A549 (cell line): ENCODE data around the gene CGN. TPM values are rescaled to one million over a fixed set of nuclear protein-coding genes. Genes with fewer than 3 reads are reported as not detected.

ENCODE experiments used
- ATAC-seq, 2 experiments: fragments of 200-7000 bp in 1 of 2; fragments of >200 bp in 1 of 2; cut with Nextera tagmentation in 1 of 2; cut with Tn5 transposase in 1 of 2; 3 replicates each; pipeline versions ENCODE4 v1.8.0 to v1.9.1; 2018 to 2020; ENCODE audit warnings: mild to moderate bottlenecking in 1 of 2, moderate library complexity in 1 of 2
- CTCF ChIA-PET: fragments of 300-600 bp; sonication (Branson Sonifier 250); formaldehyde crosslinking; extraction: SDS; loops from one replicate; lab custom pipeline; 2021; ENCODE audit warnings: antibody characterized with exemption, inconsistent platforms; lab: Yijun Ruan, JAX
- POLR2A ChIA-PET: fragments of 350-600 bp; formaldehyde crosslinking; extraction: SDS; loops from one replicate; lab custom pipeline; 2021; ENCODE audit warnings: antibody characterized with exemption, inconsistent platforms; lab: Yijun Ruan, JAX
- DNase-seq, 2 experiments: peaks; one replicate each; pipeline versions ENCODE4 v3.0.0 to v3.0.0-alpha.2; 2011 to 2016; ENCODE audit warnings: low read depth in 1 of 2, low spot score in 1 of 2
- FAIRE-seq: peaks from 2 replicates; lab custom pipeline; 2011; peaks lifted over from hg19 to GRCh38; lab: Jason Lieb, UNC
- H3K27ac ChIP-seq, 2 experiments: fragments of >200 bp; sonication (Bioruptor Twin); formaldehyde crosslinking; 3 replicates each; pipeline ENCODE4 v1.5.1; 2016 to 2017
- H3K4me1 ChIP-seq: fragments of >200 bp; sonication (Bioruptor Twin); formaldehyde crosslinking; 3 replicates; pipeline ENCODE4 v1.6.1; 2016
- H3K4me2 ChIP-seq: fragments of >200 bp; sonication (Bioruptor Twin); formaldehyde crosslinking; 3 replicates; pipeline ENCODE4 v1.6.1; 2016
- H3K4me3 ChIP-seq: fragments of >200 bp; sonication (Bioruptor Twin); formaldehyde crosslinking; 3 replicates; pipeline ENCODE4 v1.5.1; 2016
- H3K9me3 ChIP-seq: fragments of >200 bp; sonication (Bioruptor Twin); formaldehyde crosslinking; 3 replicates; pipeline ENCODE4 v1.6.1; 2016
- CEBPB ChIP-seq, 2 experiments: fragments of >200 bp in 1 of 2; sonication (Bioruptor Twin) in 1 of 2; formaldehyde crosslinking in 1 of 2; IDR thresholded peaks; 2 replicates each; pipeline ENCODE4 v1.6.1; 2012 to 2016
- CTCF ChIP-seq: fragments of >200 bp; sonication (Bioruptor Twin); formaldehyde crosslinking; IDR thresholded peaks from 3 replicates; pipeline ENCODE4 v1.5.1; 2016
- E2F6 ChIP-seq: IDR thresholded peaks from 2 replicates; pipeline ENCODE4 v1.6.1; 2012; ENCODE audit warnings: low read depth, borderline replicate concordance
- EHF ChIP-seq: fragments of 250-450 bp; sonication (Bioruptor Pico); IDR thresholded peaks from 2 replicates; pipeline ENCODE4 v1.5.0; 2020; ENCODE audit warnings: mild to moderate bottlenecking
- ESRRA ChIP-seq: fragments of 150-350 bp; IDR thresholded peaks from 2 replicates; pipeline ENCODE4 v1.6.1; 2014; ENCODE audit warnings: mild to moderate bottlenecking, low read length, borderline replicate concordance
- FOXS1 ChIP-seq: fragments of 250-450 bp; sonication (Bioruptor Pico); IDR thresholded peaks from 2 replicates; pipeline ENCODE4 v1.5.0; 2020; ENCODE audit warnings: mild to moderate bottlenecking, moderate library complexity
- GATA3 ChIP-seq: IDR thresholded peaks from 2 replicates; pipeline ENCODE4 v1.6.1; 2012; ENCODE audit warnings: borderline replicate concordance
- HES2 ChIP-seq: fragments of >200 bp; sonication (Bioruptor Twin); formaldehyde crosslinking; IDR thresholded peaks from 2 replicates; pipeline ENCODE4 v1.6.1; 2016
- HOXA7 ChIP-seq: fragments of 250-450 bp; sonication (Bioruptor Pico); IDR thresholded peaks from 2 replicates; pipeline ENCODE4 v1.5.0; 2020; ENCODE audit warnings: mild to moderate bottlenecking, moderate library complexity
- HOXB13 ChIP-seq: fragments of 250-450 bp; sonication (Bioruptor Pico); IDR thresholded peaks from 2 replicates; pipeline ENCODE4 v1.5.0; 2020; ENCODE audit warnings: low read depth, mild to moderate bottlenecking, moderate library complexity
- JUN ChIP-seq, 2 experiments: fragments of >200 bp; sonication (Bioruptor Twin); formaldehyde crosslinking; IDR thresholded peaks; 2 replicates in 1 of 2; 3 replicates in 1 of 2; pipeline ENCODE4 v1.6.1; 2016 to 2017
- MAFK ChIP-seq: fragments of 450-650 bp; IDR thresholded peaks from 2 replicates; pipeline ENCODE4 v1.6.1; 2014; ENCODE audit not compliant: partially characterized antibody
- MAX ChIP-seq: IDR thresholded peaks from 2 replicates; pipeline ENCODE4 v1.6.1; 2012
- MAZ ChIP-seq: fragments of 150-350 bp; IDR thresholded peaks from 2 replicates; pipeline ENCODE4 v1.6.1; 2014; ENCODE audit warnings: antibody characterized with exemption, low read depth, low read length, borderline replicate concordance
- RAD21 ChIP-seq, 2 experiments: fragments of >200 bp in 1 of 2; sonication (Bioruptor Twin) in 1 of 2; formaldehyde crosslinking in 1 of 2; IDR thresholded peaks in 1 of 2; conservative IDR thresholded peaks in 1 of 2; 2 replicates in 1 of 2; 3 replicates in 1 of 2; pipeline ENCODE4 v1.6.1; 2012 to 2018; ENCODE audit warnings: inconsistent platforms in 1 of 2
- RARB ChIP-seq: fragments of 250-450 bp; sonication (Bioruptor Pico); IDR thresholded peaks from 2 replicates; pipeline ENCODE4 v1.8.0; 2021; ENCODE audit warnings: mild to moderate bottlenecking, moderate library complexity
- RNF2 ChIP-seq: fragments of 200-600 bp; sonication (generic); IDR thresholded peaks from 2 replicates; pipeline ENCODE4 v1.6.1; 2016; ENCODE audit warnings: low read depth, mild to moderate bottlenecking, antibody characterized with exemption, moderate library complexity, borderline replicate concordance
- SREBF2 ChIP-seq: fragments of 450-650 bp; IDR thresholded peaks from 2 replicates; pipeline ENCODE4 v1.6.1; 2014; ENCODE audit warnings: mild to moderate bottlenecking, moderate library complexity
- TFCP2L1 ChIP-seq: fragments of 250-450 bp; sonication (Bioruptor Pico); IDR thresholded peaks from 2 replicates; pipeline ENCODE4 v1.5.0; 2021; ENCODE audit warnings: mild to moderate bottlenecking
- TP53 ChIP-seq: fragments of 250-450 bp; sonication (Bioruptor Pico); IDR thresholded peaks from 2 replicates; pipeline ENCODE4 v1.5.0; 2021; ENCODE audit warnings: mild to moderate bottlenecking, moderate library complexity
- ZFP36 ChIP-seq: fragments of 450-650 bp; IDR thresholded peaks from 2 replicates; pipeline ENCODE4 v1.6.1; 2014; ENCODE audit warnings: borderline replicate concordance; ENCODE audit not compliant: partially characterized antibody
- ZSCAN20 ChIP-seq: fragments of 250-450 bp; sonication (Bioruptor Pico); IDR thresholded peaks from 2 replicates; pipeline ENCODE4 v1.8.0; 2022; ENCODE audit warnings: mild to moderate bottlenecking, moderate library complexity
- WGBS: methylation state at CpG from one replicate; pipeline ENCODE4 v1.1.6; 2017; ENCODE audit errors: missing lambda C conversion rate; 5-methylcytosine and 5-hydroxymethylcytosine counted together
- polyA plus RNA-seq, 4 experiments: library from polyadenylated mRNA; depleted of rRNA in 3 of 4; stranded (reverse); fragments of >200 nt; fragmentation: RNase III in 1 of 4; extraction: RNeasy Plus Mini Kit Qiagen cat#74134 plus additional on column Dnase treatment in 1 of 4; gene quantifications; 2 replicates in 3 of 4; 3 replicates in 1 of 4; pipeline ENCODE4 v1.2.3, GENCODE V29; 2011 to 2017

CGN gene
- polyA plus RNA-seq, 2 of the 4 experiments (the other 2 are of a cell fraction): 1.8 to 2.3 TPM

- ChIA-PET CTCF (interaction anchor here (1.1 to 2.2 kb wide), 3 partner anchors 37 to 52 kb away, joined by 3 to 11 read pairs (median 6); no protein-coding TSS in a partner anchor), POLR2A (interaction anchor here (0.7 kb wide), 1 partner anchor 138 kb away, joined by 4 read pairs; no protein-coding TSS in a partner anchor)
- Histone ChIP-seq H3K4me1 (peaks cover 70% of the 10 kb centered on the region), H3K27ac (peak overlapping the region; percentile 79 to 85; a peak in 5 of 6 replicates), H3K9me3 (no peaks in the 10 kb centered on the region), H3K4me3 (peak overlapping the region; percentile 93; the same call in 2 of the 3 replicates), H3K4me2 (peak overlapping the region; percentile 96)
- 27% methylated on average over 3 of the region's 3 CpGs for WGBS
- TF ChIP-seq JUN (IDR thresholded peaks at IDR 0.05): no peak
- TF ChIP-seq ZSCAN20 (CRISPR knock-in tag): no peak
- no peak for TF ChIP-seq ESRRA
- TF ChIP-seq GATA3: peak; percentile 31; the same call in 1 of the 2 replicates
- ATAC-seq (no peak), DNase-seq (peak in 1 of 2 experiments; percentile 44), FAIRE-seq (no peak)
Measured at GRCh38 chr1:151542710-151543129, 31.5 kb downstream of the CGN start.

GRCh38 chr1:151545542-151545941 is 34.4 kb downstream of the CGN start:
- POLR2A ChIA-PET: no interaction called here
- peaks cover 75% of the 10 kb centered on the region for H3K4me1 ChIP-seq
- FAIRE-seq (no peak), DNase-seq (peak in 1 of 2 experiments; percentile 68), ATAC-seq (peak in 1 of 2 experiments; percentile 5; a peak in 1 of 6 replicates)
- WGBS: 13% methylated on average over 1 of the region's 1 CpG
- H3K9me3 ChIP-seq: no peaks in the 10 kb centered on the region
- peak overlapping the region; percentile 85 to 91 for H3K27ac ChIP-seq
- peak overlapping the region; percentile 78 for H3K4me2 ChIP-seq
- H3K4me3 ChIP-seq: no peak overlapping the region
- CTCF ChIA-PET: interaction anchor here (1.3 to 1.4 kb wide), 2 partner anchors 10 to 19 kb away, joined by 4 read pairs; no protein-coding TSS in a partner anchor
- TF ChIP-seq MAFK (peak; percentile 74), RARB (no peak)
- TF ChIP-seq, all 56 proteins: peak for 1

GRCh38 chr1:151546011-151546925 is 35.1 kb downstream of the CGN start:
- no peaks in the 10 kb centered on the region for H3K9me3 ChIP-seq
- no peak for FAIRE-seq
- H3K27ac ChIP-seq: peak overlapping the region; percentile 85 to 91
- TF ChIP-seq CEBPB (IDR thresholded peaks at IDR 0.05): peak; percentile 48 to 54; a peak in 2 of 4 replicates
- TF ChIP-seq RAD21 (conservative IDR thresholded peaks at IDR 0.05 in 1 of 2, IDR thresholded peaks at IDR 0.05 in 1 of 2): no peak
- no peak for TF ChIP-seq MAX
- TF ChIP-seq HOXB13 (CRISPR knock-in tag): no peak
- no peak for TF ChIP-seq TP53 (CRISPR knock-in tag)
- TF ChIP-seq MAZ: no peak
- no peak for TF ChIP-seq ESRRA
- TF ChIP-seq RARB: no peak
- TF ChIP-seq, all 56 proteins: peak for 1
- ChIA-PET POLR2A (interaction anchor here (0.6 to 1.0 kb wide), 4 partner anchors 9 to 66 kb away, joined by 3 to 8 read pairs (median 3); partner anchors contain the start of gene SNX27), CTCF (interaction anchor here (1.3 to 3.7 kb wide), 3 partner anchors 11 to 18 kb away, joined by 4 to 15 read pairs (median 4); no protein-coding TSS in a partner anchor)
- DNase-seq (no peak), ATAC-seq (no peak)
- peaks cover 82% of the 10 kb centered on the region for H3K4me1 ChIP-seq
- peak overlapping the region; percentile 78 for H3K4me2 ChIP-seq
- no peak overlapping the region for H3K4me3 ChIP-seq
- WGBS: 69% methylated on average over 4 of the region's 4 CpGs

GRCh38 chr1:151547119-151547899 is 36.1 kb downstream of the CGN start:
- ATAC-seq: peak; percentile 82 to 86
- FAIRE-seq: peak; percentile 76
- peak; percentile 88 to 95 for DNase-seq
- Histone ChIP-seq H3K4me2 (peak overlapping the region; percentile 78), H3K27ac (peak overlapping the region; percentile 85 to 91), H3K9me3 (no peaks in the 10 kb centered on the region), H3K4me1 (peaks cover 83% of the 10 kb centered on the region), H3K4me3 (peak overlapping the region; percentile 0; the same call in 1 of the 3 replicates)
- WGBS: 1% methylated on average over 6 of the region's 7 CpGs
- CTCF ChIA-PET: interaction anchor here (1.0 to 3.7 kb wide), 3 partner anchors 12 to 27 kb away, joined by 3 to 15 read pairs (median 4); no protein-coding TSS in a partner anchor
- POLR2A ChIA-PET: interaction anchor here (1.0 to 4.6 kb wide), 4 partner anchors 7 to 65 kb away, joined by 3 to 44 read pairs (median 6); partner anchors contain the start of genes SNX27 and TUFT1
- TF ChIP-seq FOXS1 (CRISPR knock-in tag) (no peak), ZFP36 (no peak), RNF2 (no peak), HES2 (0 out of 2 replicates have a peak, but pooled peaks have one; percentile 8), HOXA7 (CRISPR knock-in tag) (no peak; the same call in 1 of the 2 replicates), CEBPB (IDR thresholded peaks at IDR 0.05) (peak; percentile 75 to 96), SREBF2 (no peak), TFCP2L1 (CRISPR knock-in tag) (0 out of 2 replicates have a peak, but pooled peaks have one; percentile 25), CTCF (no peak), E2F6 (peak; percentile 30; the same call in 1 of the 2 replicates), EHF (CRISPR knock-in tag) (peak; percentile 53; the same call in 1 of the 2 replicates), MAFK (no peak)
